Ishikawa (cell line): Measurements from ENCODE around the gene CTNNA3.

Experiments
- CEBPB ChIP-seq: IDR thresholded peaks from 2 replicates; pipeline ENCODE4 v1.6.1; 2012
- CREB1 ChIP-seq: IDR thresholded peaks from 2 replicates; pipeline ENCODE4 v1.6.1; 2012; ENCODE audit warnings: low read depth
- EGR1 ChIP-seq: IDR thresholded peaks from 2 replicates; pipeline ENCODE4 v1.6.1; 2012
- EP300 ChIP-seq: IDR thresholded peaks from 2 replicates; pipeline ENCODE4 v1.6.1; 2012; ENCODE audit warnings: borderline replicate concordance
- FOXM1 ChIP-seq: IDR thresholded peaks from 2 replicates; pipeline ENCODE4 v1.6.1; 2012; ENCODE audit warnings: low read depth, borderline replicate concordance
- NFIC ChIP-seq: IDR thresholded peaks from 2 replicates; pipeline ENCODE4 v1.6.1; 2012
- RAD21 ChIP-seq: IDR thresholded peaks from 2 replicates; pipeline ENCODE4 v1.6.1; 2012; ENCODE audit warnings: low read depth
- TAF1 ChIP-seq: IDR thresholded peaks from 2 replicates; pipeline ENCODE4 v1.6.1; 2012; ENCODE audit warnings: low read depth, mild to moderate bottlenecking
- TCF12 ChIP-seq: IDR thresholded peaks from 2 replicates; pipeline ENCODE4 v1.6.1; 2012; ENCODE audit warnings: low read depth
- TEAD4 ChIP-seq: IDR thresholded peaks from 2 replicates; pipeline ENCODE4 v1.6.1; 2012
- YY1 ChIP-seq: IDR thresholded peaks from 2 replicates; pipeline ENCODE4 v1.6.1; 2012; ENCODE audit warnings: low read depth
- ZBTB7A ChIP-seq: IDR thresholded peaks from 2 replicates; pipeline ENCODE4 v1.6.1; 2012; ENCODE audit warnings: low read depth
- TF ChIP-seq, protein P1 (sequence below): IDR thresholded peaks from 2 replicates; pipeline ENCODE4 v1.6.1; 2012
- TF ChIP-seq, protein P2 (sequence below): IDR thresholded peaks from 2 replicates; pipeline ENCODE4 v1.6.1; 2012
- TF ChIP-seq, protein P3 (sequence below): IDR thresholded peaks from 2 replicates; pipeline ENCODE4 v1.6.1; 2012; ENCODE audit warnings: low read depth, mild to moderate bottlenecking

The CTNNA3 gene

DNA sequence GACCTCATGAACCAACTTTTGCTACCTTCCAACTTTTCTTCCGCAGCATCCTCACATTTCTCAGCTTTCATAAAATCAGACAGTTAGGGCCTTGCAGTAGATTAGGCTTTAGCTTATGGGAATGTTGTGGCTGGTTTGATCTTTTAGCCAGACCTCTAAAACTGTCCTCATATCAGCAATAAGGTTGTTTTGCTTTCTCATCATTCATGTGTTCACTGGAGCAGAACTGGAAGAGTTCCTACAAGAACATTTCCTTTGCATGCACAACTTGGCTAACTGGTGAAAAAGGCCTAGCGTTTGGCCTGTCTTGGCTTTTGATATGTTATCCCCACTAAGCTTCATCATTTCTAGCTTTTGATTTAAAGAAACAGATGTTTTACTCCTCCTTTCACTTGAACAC is 900.1 kb downstream of the CTNNA3 start:
- TF ChIP-seq EP300 (no peak), YY1 (no peak), RAD21 (no peak), CREB1 (no peak), FOXM1 (no peak), CEBPB (no peak), TCF12 (no peak), TAF1 (no peak), EGR1 (no peak), NFIC (no peak), ZBTB7A (no peak), TEAD4 (no peak)
- TF ChIP-seq, protein P1, sequence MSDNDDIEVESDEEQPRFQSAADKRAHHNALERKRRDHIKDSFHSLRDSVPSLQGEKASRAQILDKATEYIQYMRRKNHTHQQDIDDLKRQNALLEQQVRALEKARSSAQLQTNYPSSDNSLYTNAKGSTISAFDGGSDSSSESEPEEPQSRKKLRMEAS, result no peak
- TF ChIP-seq, protein P2, sequence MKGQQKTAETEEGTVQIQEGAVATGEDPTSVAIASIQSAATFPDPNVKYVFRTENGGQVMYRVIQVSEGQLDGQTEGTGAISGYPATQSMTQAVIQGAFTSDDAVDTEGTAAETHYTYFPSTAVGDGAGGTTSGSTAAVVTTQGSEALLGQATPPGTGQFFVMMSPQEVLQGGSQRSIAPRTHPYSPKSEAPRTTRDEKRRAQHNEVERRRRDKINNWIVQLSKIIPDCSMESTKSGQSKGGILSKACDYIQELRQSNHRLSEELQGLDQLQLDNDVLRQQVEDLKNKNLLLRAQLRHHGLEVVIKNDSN, result no peak
- TF ChIP-seq, protein P3, sequence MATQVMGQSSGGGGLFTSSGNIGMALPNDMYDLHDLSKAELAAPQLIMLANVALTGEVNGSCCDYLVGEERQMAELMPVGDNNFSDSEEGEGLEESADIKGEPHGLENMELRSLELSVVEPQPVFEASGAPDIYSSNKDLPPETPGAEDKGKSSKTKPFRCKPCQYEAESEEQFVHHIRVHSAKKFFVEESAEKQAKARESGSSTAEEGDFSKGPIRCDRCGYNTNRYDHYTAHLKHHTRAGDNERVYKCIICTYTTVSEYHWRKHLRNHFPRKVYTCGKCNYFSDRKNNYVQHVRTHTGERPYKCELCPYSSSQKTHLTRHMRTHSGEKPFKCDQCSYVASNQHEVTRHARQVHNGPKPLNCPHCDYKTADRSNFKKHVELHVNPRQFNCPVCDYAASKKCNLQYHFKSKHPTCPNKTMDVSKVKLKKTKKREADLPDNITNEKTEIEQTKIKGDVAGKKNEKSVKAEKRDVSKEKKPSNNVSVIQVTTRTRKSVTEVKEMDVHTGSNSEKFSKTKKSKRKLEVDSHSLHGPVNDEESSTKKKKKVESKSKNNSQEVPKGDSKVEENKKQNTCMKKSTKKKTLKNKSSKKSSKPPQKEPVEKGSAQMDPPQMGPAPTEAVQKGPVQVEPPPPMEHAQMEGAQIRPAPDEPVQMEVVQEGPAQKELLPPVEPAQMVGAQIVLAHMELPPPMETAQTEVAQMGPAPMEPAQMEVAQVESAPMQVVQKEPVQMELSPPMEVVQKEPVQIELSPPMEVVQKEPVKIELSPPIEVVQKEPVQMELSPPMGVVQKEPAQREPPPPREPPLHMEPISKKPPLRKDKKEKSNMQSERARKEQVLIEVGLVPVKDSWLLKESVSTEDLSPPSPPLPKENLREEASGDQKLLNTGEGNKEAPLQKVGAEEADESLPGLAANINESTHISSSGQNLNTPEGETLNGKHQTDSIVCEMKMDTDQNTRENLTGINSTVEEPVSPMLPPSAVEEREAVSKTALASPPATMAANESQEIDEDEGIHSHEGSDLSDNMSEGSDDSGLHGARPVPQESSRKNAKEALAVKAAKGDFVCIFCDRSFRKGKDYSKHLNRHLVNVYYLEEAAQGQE, result no peak

DNA sequence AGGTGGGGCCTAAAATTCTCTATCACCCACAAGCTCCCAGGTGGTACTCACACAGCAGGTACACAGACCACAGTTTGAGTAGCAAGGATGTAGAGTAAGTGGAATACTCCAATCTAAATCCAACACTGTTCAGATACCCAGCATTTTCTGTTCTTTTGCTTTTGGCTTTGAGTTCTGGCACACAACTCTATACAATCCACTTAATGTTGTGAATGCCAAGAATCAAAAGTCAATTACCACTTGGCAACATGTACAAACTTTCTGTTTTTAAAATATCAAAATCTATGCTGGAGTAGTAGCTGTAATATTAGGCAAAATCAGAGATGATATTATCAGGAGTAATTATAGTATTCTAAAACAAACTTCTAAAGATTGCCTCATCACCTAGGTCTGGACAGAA is 903.6 kb downstream of the CTNNA3 start:
- TF ChIP-seq EP300, result no peak
- no peak for TF ChIP-seq EGR1
- TF ChIP-seq RAD21, result no peak
- no peak for TF ChIP-seq ZBTB7A
- TF ChIP-seq TCF12, result no peak
- TF ChIP-seq TEAD4, result no peak
- TF ChIP-seq CEBPB, result no peak
- TF ChIP-seq, protein P3, result no peak
- TF ChIP-seq, protein P1, result no peak
- TF ChIP-seq, protein P2, result no peak
- TF ChIP-seq NFIC, result no peak
- TF ChIP-seq CREB1, result no peak
- TF ChIP-seq YY1, result no peak
- TF ChIP-seq FOXM1, result no peak
- TF ChIP-seq TAF1, result no peak

DNA sequence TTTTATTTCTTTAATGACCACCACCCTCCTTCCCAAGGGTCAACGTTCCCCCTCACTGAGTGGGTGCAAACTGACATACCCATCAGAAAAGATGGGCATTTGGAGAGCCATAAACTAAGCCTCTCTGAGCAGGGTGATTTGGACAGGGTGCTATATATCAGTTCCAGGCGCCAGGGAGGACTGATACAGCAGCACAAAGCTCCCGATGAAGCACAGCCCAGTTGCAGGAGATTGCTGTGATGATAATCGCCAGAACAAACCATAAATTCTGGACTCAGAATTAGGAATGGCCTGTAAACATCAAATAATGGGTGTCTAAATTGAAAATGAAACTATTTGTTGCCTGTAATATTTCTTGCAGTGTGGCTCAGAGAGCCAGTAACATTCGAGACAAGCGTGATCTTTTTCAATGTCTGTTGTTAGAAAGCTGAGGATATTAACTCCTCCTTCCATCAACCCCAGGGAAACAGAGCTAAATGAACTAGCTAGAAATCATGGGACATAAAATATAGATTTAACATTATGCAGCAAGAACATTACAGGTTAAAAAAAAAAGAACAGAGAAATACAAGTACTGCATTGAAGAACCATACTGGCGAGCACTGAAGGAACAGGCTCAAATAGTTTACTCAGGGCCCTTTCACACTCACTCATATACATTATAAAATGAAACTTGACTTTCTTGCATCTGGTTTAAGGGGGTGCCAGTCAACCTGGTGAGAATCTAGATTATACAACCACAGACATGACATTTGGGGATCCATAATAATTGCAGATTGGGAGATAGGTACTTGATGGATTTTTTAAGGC is 907.6 kb downstream of the CTNNA3 start:
- TF ChIP-seq, protein P1, result no peak
- TF ChIP-seq EP300 (no peak), TCF12 (no peak), TEAD4 (no peak), YY1 (no peak), NFIC (no peak), ZBTB7A (no peak), EGR1 (no peak), CREB1 (no peak)
- TF ChIP-seq, protein P3, result no peak

DNA sequence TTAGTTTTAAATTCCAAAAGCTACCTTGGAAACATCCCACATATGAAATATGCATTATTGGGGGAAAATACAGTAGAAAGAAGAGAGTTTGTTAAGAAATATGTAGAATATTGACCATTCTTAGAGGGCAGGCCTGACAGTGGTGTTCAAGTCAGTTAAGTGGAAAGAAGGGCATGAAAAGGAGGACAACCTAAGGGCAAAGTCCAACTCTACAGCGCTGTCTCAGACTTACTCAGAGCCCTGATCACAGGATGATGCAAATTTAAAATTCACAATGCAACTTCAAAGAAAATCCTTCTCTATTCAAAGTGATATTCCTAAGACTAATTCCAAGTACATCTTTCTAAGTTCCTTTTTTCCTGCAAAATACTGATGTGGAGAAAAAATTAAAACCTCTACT is 909.3 kb downstream of the CTNNA3 start:
- no peak for TF ChIP-seq NFIC
